SK-N-MC (cell line): Measurements from ENCODE around the gene RTN4RL1.

Experiments used
- EZH2 ChIP-seq: fragments of 200-600 bp; sonication (generic); IDR thresholded peaks from one replicate; pipeline ENCODE4 v1.6.1; 2017; ENCODE audit warnings: antibody characterized with exemption
- FOXP2 ChIP-seq: optimal IDR thresholded peaks from 2 replicates; pipeline ENCODE3; 2011; ENCODE audit warnings: mild to moderate bottlenecking, moderate library complexity; ENCODE audit not compliant: insufficient read depth; ENCODE audit errors: extremely low read length, control extremely low read depth
- POLR2AphosphoS5 ChIP-seq: IDR thresholded peaks from 2 replicates; pipeline ENCODE4 v1.6.1; 2012; ENCODE audit warnings: mild to moderate bottlenecking, low read depth, low read length, borderline replicate concordance

DNA sequence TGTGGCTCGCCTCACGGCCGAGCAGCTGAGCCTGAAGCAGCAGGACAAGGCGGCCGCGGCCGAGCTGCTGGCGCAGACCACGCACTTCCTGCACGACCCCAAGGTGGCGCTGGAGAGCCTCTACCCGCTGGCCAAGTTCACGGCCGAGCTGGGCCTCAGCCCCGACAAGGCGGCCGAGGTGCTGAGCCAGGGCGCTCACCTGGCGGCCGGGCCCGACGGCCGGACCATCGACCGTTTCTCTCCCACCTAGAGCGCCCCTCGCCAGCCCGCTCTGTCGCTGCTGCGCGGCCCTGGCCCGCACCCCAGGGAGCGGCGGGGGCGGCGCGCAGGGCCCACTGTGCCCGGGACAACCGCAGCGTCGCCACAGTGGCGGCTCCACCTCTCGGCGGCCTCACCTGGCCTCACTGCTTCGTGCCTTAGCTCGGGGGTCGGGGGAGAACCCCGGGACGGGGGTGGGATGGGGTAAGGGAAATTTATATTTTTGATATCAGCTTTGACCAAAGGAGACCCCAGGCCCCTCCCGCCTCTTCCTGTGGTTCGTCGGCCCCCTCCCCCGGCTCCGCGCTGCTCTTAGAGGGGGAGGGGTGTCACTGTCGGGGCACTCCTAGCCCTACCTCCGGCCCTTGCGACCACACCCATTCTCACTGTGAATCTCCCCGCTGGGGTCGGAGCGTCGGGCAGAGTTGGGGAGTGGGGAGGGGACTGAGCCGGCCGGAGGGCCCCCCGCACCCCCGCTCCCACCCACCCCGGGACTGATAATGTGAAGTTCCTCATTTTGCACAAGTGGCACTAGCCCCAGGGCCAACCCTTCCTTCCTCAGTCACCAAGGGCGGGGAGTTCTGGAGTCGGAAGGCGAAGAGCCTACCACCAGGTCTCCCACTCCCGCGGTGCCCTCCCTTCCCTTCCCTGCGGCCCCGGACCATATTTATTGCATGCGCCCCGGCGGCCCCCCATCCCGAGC is 33.7 kb upstream of the RTN4RL1 start:
- TF ChIP-seq FOXP2 (no peak), POLR2AphosphoS5 (no peak), EZH2 (no peak)
